GM19324 (cell line): ENCODE measurements around the gene MMP24.
"Not testable (repeated sequence)": the region's sequence is repeated elsewhere in the genome, so short reads cannot be mapped to it uniquely, and the experiment has no call there.

ENCODE experiments used
- ATAC-seq: cut with Tn5 transposase; IDR thresholded peaks from one replicate; pipeline ENCODE4 v1.9.1; 2021; ENCODE audit warnings: mild to moderate bottlenecking, moderate library complexity; ENCODE audit not compliant: unreplicated experiment, low FRiP score

Gene MMP24

DNA sequence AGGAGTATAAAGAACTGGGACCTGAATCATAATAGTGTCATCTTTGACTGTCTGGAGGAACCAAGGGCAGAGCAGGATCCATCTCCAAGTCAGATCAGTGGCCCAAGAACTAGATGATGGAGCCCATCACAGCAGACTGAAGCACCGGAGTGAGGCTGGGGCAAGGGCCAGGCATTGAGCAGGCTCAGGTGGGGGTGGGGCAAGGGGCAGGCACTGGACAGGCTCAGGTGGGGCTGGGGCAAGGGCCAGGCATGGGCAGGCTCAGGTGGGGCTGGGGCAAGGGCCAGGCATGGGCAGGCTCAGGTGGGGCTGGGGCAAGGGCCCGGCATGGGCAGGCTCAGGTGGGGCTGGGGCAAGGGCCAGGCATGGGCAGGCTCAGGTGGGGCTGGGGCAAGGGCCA, 26.1 kb downstream of the MMP24 start:
- ATAC-seq: not testable (repeated sequence)

DNA sequence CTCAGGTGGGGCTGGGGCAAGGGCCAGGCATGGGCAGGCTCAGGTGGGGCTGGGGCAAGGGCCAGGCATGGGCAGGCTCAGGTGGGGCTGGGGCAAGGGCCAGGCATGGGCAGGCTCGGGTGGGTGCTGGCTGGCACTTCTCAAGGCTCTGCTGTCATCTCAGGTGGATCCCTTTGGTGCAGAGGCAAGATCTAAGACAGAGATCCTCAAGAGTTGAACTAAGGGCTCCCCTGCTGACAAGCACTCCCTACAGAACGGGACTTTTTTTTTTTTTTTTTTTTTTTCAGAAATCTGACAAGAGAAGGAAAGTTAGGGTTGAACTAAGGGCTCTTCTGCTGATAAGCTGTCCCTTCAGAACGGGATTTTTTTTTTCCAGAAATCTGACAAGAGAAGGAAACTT, 26.5 kb downstream of the MMP24 start:
- no peak for ATAC-seq

DNA sequence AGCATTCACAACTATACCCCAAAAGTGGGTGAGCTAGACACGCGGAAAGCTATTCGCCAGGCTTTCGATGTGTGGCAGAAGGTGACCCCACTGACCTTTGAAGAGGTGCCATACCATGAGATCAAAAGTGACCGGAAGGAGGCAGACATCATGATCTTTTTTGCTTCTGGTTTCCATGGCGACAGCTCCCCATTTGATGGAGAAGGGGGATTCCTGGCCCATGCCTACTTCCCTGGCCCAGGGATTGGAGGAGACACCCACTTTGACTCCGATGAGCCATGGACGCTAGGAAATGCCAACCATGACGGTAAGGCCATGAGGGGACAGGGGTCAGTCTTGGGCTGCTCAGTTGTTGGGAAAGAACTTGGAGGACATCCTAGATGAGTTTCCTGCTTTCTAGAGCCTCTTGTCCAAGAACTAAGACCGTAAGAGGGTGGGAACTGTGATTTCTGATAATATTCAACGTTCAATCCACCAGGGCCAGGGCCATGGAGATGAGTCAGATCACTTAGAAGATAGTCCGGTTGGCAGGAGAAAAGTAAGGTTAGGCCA, 28.0 kb downstream of the MMP24 start:
- ATAC-seq: no peak

DNA sequence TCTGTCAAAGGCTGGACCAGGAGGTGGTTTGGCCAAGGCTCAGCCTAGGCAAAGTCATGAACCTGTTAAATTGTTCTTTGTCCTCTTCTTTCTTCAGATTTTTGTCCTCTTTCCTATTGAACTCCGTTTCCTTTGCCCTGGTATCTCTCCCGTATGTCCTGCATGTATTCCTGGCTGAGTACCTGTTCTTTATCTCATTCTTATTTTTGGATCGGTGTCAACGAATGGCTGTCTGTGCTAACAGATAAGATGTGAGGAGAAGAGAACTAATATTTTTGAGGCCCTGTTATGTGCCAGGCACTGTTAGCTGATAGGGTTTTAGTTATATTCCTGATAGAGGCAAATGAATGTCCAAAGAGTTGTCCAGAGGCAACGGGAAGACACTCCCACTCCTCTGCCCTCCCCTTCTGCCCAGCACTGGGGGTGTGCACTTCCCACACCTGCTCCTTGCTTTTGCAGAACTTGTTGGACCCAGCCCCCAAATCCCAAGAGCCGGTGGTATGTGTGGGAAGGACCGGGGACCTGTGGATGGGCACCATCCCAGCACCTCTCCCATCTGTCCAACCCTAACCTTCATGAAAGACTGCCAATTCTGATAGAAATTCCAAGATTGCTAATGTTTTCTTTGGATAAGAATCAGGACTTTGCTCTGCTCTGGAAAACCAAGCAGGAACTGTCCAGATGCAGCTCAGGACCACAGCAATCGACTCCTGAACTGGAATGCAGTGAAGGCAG, 30.9 kb downstream of the MMP24 start:
- ATAC-seq: no peak

DNA sequence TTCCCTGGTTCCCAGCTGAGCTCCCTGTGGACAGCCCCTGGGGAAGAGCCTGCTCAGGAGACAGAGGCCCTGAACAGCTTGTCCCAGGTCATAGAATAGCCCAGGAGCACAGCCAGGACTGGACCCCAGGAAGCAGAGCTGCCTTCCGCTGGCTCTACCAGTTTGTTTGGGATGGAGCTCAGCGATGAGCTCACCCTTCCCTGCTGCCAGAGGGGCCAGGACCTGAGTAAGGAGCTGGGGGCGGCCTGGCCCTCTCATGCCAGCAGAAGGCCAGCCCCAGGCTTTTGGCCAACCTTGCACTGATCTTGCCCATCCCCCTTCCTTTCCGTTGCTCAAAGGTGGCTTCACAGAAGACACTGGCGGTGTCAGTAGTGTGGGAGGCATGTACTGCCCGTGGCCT, 33.9 kb downstream of the MMP24 start:
- ATAC-seq: no peak

DNA sequence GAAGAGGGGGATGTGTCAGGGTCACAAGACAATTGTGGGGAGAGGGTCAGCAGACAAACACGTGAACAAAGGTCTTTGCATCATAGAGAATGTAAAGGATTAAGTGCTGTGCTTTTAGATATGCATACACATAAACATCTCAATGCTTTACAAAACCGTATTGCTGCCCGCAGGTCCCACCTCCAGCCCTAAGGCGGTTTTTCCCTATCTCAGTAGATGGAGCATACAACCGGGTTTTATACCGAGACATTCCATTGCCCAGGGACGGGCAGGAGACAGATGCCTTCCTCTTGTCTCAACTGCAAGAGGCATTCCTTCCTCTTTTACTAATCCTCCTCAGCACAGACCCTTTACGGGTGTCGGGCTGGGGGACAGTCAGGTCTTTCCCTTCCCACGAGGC, 35.8 kb downstream of the MMP24 start:
- not testable (repeated sequence) for ATAC-seq

DNA sequence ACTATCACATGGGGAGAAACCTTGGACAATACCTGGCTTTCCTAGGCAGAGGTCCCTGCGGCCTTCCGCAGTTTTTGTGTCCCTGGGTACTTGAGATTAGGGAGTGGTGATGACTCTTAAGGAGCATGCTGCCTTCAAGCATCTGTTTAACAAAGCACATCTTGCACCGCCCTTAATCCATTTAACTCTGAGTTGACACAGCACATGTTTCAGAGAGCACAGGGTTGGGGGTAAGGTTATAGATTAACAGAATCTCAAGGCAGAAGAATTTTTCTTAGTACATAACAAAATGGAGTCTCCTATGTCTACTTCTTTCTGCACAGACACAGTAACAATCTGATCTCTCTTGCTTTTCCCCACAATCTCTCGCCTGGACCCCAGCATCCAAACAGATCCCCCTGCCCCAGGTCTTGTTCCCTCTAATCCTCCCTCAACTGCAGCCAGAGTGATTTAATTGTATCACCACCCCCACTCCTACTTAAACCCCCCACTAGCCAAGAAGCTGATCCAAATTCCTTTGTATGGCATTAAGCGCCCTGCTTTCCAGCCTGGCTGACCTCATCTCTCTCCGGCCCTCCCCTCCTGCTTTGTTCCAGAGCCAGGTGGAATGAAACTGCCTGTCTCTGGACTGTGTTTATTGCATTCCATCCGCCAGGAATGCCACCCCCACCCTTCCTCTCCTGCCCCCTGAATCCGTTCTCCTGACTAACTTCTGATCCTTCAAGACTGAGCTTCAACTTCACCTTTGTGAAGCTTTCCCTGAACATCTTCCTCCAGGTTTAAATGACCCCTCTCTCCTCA, 36.4 kb downstream of the MMP24 start:
- ATAC-seq: not testable (repeated sequence)

DNA sequence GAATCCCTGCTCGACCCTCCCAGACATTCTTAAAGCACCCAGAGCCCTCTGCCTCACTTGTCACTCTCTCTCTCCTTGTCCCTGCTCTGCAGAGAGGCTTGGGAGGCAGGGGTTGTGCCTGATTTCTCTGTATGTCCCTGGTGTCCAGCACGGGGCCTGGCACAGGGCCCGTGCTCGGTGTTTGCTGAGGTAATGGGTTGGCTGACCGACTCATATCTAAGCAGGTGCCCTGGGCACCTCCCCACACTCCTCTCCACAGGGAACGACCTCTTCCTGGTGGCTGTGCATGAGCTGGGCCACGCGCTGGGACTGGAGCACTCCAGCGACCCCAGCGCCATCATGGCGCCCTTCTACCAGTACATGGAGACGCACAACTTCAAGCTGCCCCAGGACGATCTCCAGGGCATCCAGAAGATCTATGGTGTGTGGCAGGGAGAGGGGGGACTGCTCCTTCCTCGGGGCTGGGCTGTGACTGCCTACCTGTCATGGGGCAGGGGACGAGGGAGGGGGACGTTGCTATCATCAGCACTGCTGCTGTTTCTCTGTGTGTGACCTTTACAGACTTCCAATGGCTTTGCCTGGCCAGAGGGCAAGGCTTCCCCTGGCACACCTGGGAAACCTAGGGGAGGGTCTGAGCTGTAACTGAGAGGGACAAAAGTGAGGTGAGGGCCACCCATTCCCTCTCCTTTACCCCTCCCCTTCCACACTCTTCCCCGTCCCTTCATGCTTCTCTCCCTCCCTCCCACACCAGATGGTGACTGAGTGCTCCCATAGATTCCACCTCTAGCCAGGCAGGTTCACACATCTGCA, 37.2 kb downstream of the MMP24 start:
- no peak for ATAC-seq

DNA sequence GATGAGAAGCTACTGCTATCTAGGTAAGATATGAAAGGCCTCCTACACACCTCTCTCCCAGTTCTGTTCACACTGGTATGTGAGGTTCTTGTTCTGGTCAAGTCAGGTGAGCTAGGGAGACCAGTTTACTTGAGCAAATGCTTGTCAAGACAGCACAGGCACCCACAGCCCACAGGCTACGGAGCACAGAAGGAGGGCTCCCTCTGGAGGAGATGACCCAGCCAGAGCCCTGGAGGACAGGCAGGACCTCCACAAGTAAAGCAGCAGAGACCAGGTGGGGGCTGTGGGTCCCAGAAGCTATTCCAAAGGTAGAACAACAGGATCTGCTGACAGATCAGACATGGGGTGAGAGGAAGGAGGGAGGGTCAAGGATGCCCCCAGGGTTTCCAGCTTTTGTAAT, 38.3 kb downstream of the MMP24 start:
- no peak for ATAC-seq

DNA sequence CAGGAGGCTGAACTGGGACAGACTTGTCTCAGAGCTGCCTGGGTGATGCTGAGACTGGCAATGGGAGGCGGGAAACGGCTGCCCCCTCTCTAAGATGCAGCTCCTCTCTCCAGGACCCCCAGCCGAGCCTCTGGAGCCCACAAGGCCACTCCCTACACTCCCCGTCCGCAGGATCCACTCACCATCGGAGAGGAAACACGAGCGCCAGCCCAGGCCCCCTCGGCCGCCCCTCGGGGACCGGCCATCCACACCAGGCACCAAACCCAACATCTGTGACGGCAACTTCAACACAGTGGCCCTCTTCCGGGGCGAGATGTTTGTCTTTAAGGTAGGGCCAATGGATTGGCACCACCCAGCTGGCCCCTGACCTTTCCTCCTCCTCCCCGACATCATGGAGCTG, 40.6 kb downstream of the MMP24 start:
- no peak for ATAC-seq

DNA sequence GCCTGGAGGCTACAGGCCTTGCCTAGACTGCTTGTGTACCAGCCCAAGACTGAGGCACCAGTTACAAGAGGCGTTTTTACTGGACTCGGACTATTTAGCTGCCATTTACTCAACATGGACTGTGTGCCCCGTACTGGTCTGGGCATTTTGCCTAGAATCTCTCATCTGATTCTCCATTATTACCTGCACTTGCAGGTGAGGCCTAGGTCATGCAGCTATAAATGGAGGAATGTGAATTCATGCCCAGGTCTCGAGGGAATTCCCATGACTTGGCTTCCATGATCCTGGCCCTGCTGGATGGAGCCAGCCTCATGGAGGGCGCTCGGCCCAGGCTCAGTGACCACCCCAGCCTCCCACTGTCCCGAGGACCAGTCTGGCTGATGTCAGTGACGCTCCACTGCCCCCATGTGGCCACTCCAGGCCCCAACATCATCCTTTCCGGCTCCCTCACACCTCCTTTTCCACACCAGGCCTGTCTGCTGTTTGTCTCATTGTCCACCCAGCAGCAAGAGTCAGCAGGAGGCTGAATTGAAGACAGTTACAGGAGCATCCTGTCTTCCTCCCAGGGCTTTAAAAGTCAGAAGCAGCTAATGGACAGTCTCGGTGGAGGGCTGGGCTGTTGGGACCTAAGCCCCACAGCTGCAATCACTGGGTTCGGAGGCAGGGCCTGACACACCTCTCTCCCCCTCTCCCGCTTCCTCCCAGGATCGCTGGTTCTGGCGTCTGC, 42.7 kb downstream of the MMP24 start:
- ATAC-seq: no peak

DNA sequence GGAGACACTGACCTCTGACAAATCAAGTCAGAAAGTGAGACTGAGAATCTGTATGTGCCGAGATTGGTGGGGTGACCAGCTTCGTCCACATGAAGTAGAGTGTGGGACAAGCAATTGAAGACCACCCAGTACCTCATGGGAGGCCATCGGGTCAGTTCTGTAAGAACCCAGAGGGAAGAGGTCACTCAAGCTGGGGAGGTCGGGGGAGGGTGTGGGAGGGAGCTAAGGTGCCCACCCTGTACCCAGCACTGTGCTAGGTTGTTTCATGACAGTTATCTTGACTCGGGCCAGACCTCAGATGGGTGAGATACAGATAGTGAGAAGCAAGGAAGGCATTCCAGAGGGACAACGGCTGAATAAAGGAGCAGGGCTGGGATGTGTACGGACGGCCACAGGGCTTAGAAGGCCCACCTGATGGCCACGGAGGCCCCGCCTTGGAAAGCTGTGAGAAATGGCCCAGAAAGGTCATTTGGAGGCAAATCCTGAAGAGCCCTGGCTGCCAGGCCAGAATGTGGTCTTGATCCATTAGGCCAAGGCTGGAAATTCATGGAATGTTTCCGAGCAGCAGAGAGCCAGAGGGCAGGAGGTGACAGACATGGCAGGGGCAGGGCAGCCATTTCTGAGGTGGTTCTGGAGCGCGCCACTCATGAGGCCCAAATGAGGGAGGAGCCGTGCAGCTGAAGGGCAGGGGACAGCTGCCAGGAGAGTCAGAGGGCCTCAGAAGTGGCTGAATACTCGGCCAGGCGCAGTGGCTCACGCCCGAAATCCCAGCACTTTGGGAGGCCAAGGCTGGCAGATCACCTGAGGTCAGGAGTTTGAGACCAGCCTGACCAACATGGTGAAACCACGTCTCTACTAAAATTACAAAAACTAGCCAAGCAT, 43.8 kb downstream of the MMP24 start:
- no peak for ATAC-seq

DNA sequence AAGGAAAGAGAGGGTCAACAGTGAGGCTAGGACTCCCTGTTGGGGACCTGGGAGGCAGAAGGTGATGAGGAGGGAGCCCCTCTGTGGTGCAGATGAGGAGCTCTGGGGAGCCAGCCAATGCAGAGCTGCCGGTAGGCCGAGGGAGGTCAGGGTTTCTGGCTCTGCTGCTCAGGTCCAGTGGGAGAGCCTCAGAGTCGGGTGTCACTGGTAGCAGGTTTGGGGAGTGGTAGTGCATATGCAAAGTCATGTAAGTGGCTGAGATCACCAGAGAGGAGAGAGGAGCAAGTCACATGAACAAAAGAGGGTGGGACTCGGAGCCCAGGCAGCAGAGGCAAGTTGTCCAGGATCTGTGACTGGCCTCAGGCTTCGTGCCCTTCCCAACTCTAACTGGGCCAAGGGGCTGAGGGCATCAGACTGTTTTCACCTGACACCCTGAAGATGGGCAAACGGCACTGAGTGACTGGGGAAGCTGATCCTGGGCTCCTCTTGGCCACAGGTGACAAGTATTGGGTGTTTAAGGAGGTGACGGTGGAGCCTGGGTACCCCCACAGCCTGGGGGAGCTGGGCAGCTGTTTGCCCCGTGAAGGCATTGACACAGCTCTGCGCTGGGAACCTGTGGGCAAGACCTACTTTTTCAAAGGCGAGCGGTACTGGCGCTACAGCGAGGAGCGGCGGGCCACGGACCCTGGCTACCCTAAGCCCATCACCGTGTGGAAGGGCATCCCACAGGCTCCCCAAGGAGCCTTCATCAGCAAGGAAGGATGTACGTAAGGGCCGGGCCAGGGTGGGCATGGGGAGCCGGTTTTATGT, 44.8 kb downstream of the MMP24 start:
- ATAC-seq: no peak

DNA sequence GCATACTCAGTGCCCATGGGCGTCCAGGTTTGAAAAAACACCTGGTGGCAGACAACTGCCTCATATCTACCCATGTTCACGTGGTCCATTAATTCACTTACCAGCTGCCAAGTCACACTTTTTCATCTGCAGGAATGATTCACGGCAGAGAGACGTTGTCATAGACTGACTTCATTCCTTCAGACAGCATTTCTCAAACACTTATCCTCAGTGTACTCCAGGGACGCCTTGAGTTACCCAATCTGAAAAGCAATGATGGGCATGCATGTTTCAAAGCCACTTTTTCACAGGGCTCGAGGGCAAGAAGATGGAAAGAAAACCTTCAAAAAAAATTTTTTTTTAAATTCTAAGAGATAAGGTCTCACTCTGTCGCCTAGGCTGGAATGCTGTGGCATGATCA, 45.4 kb downstream of the MMP24 start:
- ATAC-seq: no peak

DNA sequence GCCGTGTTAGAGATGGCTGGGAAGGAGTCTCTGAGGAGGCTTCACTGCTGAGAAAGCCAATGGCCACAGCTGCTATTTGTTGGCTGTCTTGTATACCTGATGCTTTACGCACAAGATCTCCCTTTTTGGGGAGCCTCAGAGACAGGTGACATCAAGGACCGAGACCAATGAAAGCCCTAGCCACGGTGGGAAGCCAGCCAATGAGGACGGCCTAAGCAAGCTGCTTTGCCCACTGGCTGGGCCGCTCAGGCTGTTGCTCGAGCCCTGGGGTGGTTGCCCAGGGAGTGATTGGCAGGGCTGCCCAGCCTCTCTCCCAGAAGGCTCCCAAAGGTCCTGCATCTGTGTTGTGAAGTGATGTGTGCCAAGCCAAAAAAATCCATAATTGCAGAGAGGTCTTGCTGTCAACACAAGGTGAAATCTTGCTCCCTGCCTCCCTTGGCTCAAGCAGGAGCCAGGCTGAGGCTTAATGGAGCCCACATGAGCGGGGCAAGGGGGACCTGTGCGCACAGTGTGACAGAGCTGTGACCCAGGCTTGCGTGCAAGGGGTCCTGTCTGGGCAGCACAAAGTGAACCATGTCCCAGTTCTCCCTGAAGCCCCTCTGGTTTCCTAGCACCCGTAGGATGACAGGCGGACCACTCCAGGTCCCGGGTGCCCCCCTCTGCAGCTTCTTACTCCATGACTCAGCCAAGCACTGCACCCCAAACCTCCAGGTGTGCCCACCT, 47.1 kb downstream of the MMP24 start:
- ATAC-seq: no peak

DNA sequence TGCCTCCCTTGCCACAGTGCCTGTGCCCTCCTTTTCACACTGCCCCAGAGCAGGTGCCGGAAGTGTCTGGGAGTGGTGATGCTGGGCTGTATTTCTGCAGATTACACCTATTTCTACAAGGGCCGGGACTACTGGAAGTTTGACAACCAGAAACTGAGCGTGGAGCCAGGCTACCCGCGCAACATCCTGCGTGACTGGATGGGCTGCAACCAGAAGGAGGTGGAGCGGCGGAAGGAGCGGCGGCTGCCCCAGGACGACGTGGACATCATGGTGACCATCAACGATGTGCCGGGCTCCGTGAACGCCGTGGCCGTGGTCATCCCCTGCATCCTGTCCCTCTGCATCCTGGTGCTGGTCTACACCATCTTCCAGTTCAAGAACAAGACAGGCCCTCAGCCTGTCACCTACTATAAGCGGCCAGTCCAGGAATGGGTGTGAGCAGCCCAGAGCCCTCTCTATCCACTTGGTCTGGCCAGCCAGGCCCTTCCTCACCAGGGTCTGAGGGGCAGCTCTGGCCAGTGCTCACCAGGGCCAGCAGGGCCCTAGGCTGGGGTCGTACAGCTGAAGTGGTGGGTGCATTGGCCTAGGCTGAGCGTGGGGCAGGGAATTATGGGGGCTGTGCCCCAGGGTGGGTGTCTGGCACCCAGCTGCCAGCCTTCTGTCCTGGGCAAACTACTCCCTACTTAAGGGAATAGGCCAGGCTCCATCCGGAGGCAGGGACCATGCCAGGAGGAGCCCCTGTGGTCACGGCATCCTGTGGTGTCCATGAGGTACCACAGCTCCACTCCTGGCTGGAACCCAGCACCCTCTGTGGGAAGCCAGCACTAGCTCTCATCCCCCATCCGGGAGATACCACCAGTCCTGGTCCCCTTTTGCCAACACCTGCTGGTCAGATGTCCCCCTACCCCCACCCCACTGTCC, 47.9 kb downstream of the MMP24 start:
- no peak for ATAC-seq

DNA sequence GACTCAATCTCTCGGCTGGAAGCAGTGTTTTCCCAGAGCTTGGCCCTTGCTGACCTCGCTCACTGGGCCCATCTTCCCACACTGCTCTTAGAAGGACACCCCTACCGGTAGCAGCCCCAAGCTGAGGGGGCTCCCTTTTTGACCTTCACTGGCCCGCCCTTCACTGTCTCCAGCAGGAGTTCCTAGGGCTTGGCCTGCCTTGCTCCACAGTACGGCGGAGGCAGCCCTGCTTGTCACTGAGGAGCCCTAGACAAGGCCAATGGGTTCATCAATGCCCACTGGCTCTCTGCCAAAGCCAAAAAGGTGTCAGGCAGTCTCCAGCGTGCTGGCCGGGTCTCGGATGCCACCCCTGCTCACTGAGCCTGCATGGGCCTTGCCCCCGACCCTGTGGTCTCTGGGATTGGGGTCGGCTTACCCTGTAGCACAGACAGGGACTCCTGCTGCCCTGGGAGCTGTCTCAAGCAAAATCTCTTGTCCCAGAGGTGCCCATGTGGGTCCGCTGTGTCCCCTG, 49.3 kb downstream of the MMP24 start:
- no peak for ATAC-seq
